Measurements from ENCODE around the gene PRTFDC1. TPM values are rescaled to one million over a fixed set of nuclear protein-coding genes. Genes with fewer than 3 reads are reported as not detected.
A peak's percentile ranks its signal among the peaks of the same experiment; 100 is the strongest.

The PRTFDC1 gene
- total RNA-seq, 1 experiment from 2014 or later = not detected

DNA sequence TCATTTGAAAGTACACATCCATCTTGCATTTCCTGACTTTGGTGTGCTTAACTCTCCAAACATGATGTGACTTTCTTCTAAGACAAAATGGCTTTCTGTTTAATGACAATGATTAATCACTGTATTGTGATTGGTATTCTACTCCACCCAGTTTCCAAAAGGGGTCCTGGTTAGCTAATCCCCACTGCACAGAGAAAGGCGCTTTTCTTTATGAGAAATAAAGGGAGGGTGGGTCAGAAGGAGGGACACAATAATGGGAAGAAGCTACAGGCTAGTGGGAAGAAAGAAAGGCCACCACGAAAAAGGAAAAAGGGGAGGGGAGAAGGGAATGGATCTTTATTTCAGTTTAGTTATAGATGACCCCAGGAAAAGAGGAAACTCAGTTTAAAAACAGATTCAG is 69.2 kb downstream of the PRTFDC1 start:
- intact Hi-C loops (cut with micrococcal nuclease) = no loop called here
- Mint-ChIP-seq H3K9me3 (ENCODE audit: unreplicated experiment) (peaks cover 15% of the 10 kb centered on the region), H3K4me3 (ENCODE audit: unreplicated experiment) (no peak overlapping the region), H3K4me1 (ENCODE audit: insufficient read depth, unreplicated experiment) (peaks cover 6% of the 10 kb centered on the region), H3K36me3 (ENCODE audit: insufficient read depth, unreplicated experiment) (no peaks in the 10 kb centered on the region), H3K27me3 (ENCODE audit: insufficient read depth, unreplicated experiment) (no peaks in the 10 kb centered on the region), H3K27ac (ENCODE audit: low read depth, unreplicated experiment) (no peak overlapping the region)
- ChIA-PET POLR2A (no interaction called here), CTCF (interaction anchor here (0.6 kb wide), 1 partner anchor 114 kb away, joined by 4 read pairs; no protein-coding TSS in a partner anchor)
- no peak for DNase-seq (ENCODE audit: unreplicated experiment)
- no TSS peak for BruUV-seq (replicated peaks)
- TF ChIP-seq, protein P1, sequence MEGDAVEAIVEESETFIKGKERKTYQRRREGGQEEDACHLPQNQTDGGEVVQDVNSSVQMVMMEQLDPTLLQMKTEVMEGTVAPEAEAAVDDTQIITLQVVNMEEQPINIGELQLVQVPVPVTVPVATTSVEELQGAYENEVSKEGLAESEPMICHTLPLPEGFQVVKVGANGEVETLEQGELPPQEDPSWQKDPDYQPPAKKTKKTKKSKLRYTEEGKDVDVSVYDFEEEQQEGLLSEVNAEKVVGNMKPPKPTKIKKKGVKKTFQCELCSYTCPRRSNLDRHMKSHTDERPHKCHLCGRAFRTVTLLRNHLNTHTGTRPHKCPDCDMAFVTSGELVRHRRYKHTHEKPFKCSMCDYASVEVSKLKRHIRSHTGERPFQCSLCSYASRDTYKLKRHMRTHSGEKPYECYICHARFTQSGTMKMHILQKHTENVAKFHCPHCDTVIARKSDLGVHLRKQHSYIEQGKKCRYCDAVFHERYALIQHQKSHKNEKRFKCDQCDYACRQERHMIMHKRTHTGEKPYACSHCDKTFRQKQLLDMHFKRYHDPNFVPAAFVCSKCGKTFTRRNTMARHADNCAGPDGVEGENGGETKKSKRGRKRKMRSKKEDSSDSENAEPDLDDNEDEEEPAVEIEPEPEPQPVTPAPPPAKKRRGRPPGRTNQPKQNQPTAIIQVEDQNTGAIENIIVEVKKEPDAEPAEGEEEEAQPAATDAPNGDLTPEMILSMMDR (IDR thresholded peaks at IDR 0.05; ENCODE audit: unreplicated experiment) = no peak

DNA sequence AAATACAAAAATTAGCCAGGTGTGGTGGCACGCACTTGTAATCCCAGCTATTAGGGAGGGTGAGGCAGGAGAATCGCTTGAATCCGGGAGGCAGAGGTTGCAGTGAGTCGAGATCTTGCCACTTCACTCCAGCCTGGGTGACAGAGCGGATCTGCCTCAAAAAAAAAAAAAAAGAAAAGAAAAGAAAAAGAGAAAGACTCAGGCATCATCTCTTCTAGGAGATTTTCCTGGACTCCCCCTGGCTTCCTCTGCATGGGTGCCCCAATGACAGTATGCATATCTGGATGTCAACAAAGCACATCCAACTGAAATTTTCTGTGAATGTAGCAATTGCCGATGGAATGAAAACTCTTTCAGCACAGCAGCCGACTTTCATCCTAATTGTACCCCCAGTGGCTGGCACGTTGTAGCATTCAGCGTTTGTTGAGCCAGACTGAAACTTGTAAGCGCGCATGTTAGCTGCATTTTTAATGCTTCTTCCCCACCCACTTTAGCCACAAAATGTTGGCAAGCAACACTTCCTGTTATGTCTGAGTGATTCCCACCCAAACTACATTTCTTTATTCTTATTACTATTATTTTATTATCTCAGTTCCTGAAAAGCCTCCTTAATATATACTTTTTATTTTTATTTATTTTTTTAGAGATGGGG is 70.2 kb downstream of the PRTFDC1 start:
- H3K27me3 Mint-ChIP-seq (ENCODE audit: insufficient read depth, unreplicated experiment) = no peaks in the 10 kb centered on the region
- POLR2A ChIA-PET = interaction anchor here (0.6 kb wide), 1 partner anchor 44 kb away, joined by 3 read pairs; no protein-coding TSS in a partner anchor
- H3K4me1 Mint-ChIP-seq (ENCODE audit: insufficient read depth, unreplicated experiment) = peaks cover 6% of the 10 kb centered on the region
- H3K27ac Mint-ChIP-seq (ENCODE audit: low read depth, unreplicated experiment) = no peak overlapping the region
- H3K36me3 Mint-ChIP-seq (ENCODE audit: insufficient read depth, unreplicated experiment) = no peaks in the 10 kb centered on the region
- CTCF ChIA-PET = interaction anchor here (0.6 kb wide), 1 partner anchor 113 kb away, joined by 4 read pairs; no protein-coding TSS in a partner anchor
- DNase-seq (ENCODE audit: unreplicated experiment) = peak; percentile 43
- intact Hi-C loops (cut with micrococcal nuclease) = no loop called here
- H3K4me3 Mint-ChIP-seq (ENCODE audit: unreplicated experiment) = no peak overlapping the region
- BruUV-seq (replicated peaks) = no TSS peak
- H3K9me3 Mint-ChIP-seq (ENCODE audit: unreplicated experiment) = peaks cover 7% of the 10 kb centered on the region
- TF ChIP-seq, protein P1 (IDR thresholded peaks at IDR 0.05; ENCODE audit: unreplicated experiment) = no peak

DNA sequence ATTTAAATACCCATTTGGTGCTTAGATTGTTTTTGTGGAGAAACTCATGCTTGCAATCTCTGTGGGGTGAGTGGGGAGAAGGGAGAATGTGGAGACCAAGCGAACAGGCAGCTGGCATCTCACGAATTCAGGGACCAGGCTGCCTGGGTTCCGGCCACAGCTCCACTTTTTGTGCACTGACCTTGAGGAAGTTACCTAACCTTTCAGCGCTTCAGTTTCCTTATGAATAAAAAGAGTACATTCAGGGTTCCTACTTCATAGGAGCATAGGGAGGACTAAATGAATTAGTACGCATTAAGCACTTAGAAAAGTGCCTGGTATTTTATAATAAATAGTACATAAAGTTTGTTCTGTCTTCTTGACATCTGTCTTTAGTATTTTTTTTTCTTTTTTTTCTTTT is 72.5 kb downstream of the PRTFDC1 start:
- H3K27ac Mint-ChIP-seq (ENCODE audit: low read depth, unreplicated experiment) = no peak overlapping the region
- H3K36me3 Mint-ChIP-seq (ENCODE audit: insufficient read depth, unreplicated experiment) = no peaks in the 10 kb centered on the region
- ChIA-PET CTCF (no interaction called here), POLR2A (interaction anchor here (0.7 kb wide), 1 partner anchor 180 kb away, joined by 3 read pairs; no protein-coding TSS in a partner anchor)
- H3K4me1 Mint-ChIP-seq (ENCODE audit: insufficient read depth, unreplicated experiment) = peaks cover 6% of the 10 kb centered on the region
- no peak for DNase-seq (ENCODE audit: unreplicated experiment)
- TF ChIP-seq, protein P1 (IDR thresholded peaks at IDR 0.05; ENCODE audit: unreplicated experiment) = no peak
- no peaks in the 10 kb centered on the region for H3K27me3 Mint-ChIP-seq (ENCODE audit: insufficient read depth, unreplicated experiment)
- H3K4me3 Mint-ChIP-seq (ENCODE audit: unreplicated experiment) = no peak overlapping the region
- no TSS peak for BruUV-seq (replicated peaks)
- intact Hi-C loops (cut with micrococcal nuclease) = no loop called here
- peaks cover 14% of the 10 kb centered on the region for H3K9me3 Mint-ChIP-seq (ENCODE audit: unreplicated experiment)

DNA sequence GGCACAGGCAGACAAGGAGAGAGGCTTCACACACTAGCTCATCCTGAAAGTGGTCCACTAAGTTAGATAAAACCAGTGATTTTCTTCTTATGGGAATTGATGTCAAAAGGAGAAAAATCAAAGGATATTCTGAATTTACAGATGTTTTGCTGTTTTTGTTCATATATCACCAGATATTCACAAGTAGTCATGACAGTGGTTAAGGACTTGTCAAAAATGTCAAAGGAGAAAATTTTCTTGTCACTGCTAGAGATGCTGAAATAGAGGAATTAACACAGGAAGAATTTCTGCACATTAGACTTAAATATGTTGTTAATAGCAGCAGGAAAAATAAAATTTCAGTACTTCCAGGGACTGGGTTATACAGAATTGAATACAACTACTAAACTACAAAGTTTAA is 78.3 kb downstream of the PRTFDC1 start:
- no peaks in the 10 kb centered on the region for H3K27me3 Mint-ChIP-seq (ENCODE audit: insufficient read depth, unreplicated experiment)
- no TSS peak for BruUV-seq (replicated peaks)
- H3K36me3 Mint-ChIP-seq (ENCODE audit: insufficient read depth, unreplicated experiment) = no peaks in the 10 kb centered on the region
- intact Hi-C loops (cut with micrococcal nuclease) = no loop called here
- peaks cover 7% of the 10 kb centered on the region for H3K9me3 Mint-ChIP-seq (ENCODE audit: unreplicated experiment)
- H3K4me1 Mint-ChIP-seq (ENCODE audit: insufficient read depth, unreplicated experiment) = peaks cover 19% of the 10 kb centered on the region
- DNase-seq (ENCODE audit: unreplicated experiment) = no peak
- POLR2A ChIA-PET = interaction anchor here (0.6 to 1.0 kb wide), 2 partner anchors 25 to 47 kb away, joined by 3 to 4 read pairs; no protein-coding TSS in a partner anchor
- CTCF ChIA-PET = no interaction called here
- no peak overlapping the region for H3K4me3 Mint-ChIP-seq (ENCODE audit: unreplicated experiment)
- H3K27ac Mint-ChIP-seq (ENCODE audit: low read depth, unreplicated experiment) = no peak overlapping the region
- TF ChIP-seq, protein P1 (IDR thresholded peaks at IDR 0.05; ENCODE audit: unreplicated experiment) = no peak

Measured in MCF 10A (cell line).